ENCODE results near the gene ABCB4. TPM values are rescaled to one million over a fixed set of nuclear protein-coding genes. Genes with fewer than 3 reads are reported as not detected.

ABCB4 gene
- total and polyA plus RNA-seq, 2 of the 8 experiments (the other 6 are each of a cell fraction or from before 2014, with no cell fraction given), result 0.54 to 0.60 TPM

GRCh38 chr7:87369216-87369615, 106.3 kb downstream of the ABCB4 start:
- no peaks in the 10 kb centered on the region for H4K20me1 ChIP-seq (replicated peaks in 1 of 2; ENCODE audit: control insufficient read depth in 1 of 2, insufficient read depth in 2 of 2, low read length in 2 of 2)
- TF ChIP-seq HDAC2 (IDR thresholded peaks at IDR 0.05; ENCODE audit: borderline replicate concordance in 1 of 2, low read depth in 2 of 2, low read length in 2 of 2) (no peak), RXRA (IDR thresholded peaks at IDR 0.05; ENCODE audit: insufficient read depth, low read depth, low read length) (no peak), CHD2 (IDR thresholded peaks at IDR 0.05; ENCODE audit: low read length) (no peak), CBX5 (IDR thresholded peaks at IDR 0.05; ENCODE audit: low read depth, low read length) (no peak), JUND (IDR thresholded peaks at IDR 0.05; ENCODE audit: low read length) (no peak), HDAC6 (IDR thresholded peaks at IDR 0.05; ENCODE audit: low read depth, low read length) (no peak), SIX5 (IDR thresholded peaks at IDR 0.05; ENCODE audit: low read depth, low read length) (no peak)
- H3K23me2 ChIP-seq (ENCODE audit: low read depth, low read length), result no peaks in the 10 kb centered on the region; the same call in 1 of the 2 replicates
- no peaks in the 10 kb centered on the region for H3K27me3 ChIP-seq (replicated peaks in 1 of 4; ENCODE audit: control insufficient read depth in 3 of 4, extremely low read depth in 1 of 4, insufficient read depth in 3 of 4, low read length in 3 of 4)
- no peak overlapping the region for H2BK20ac ChIP-seq (ENCODE audit: low read length)
- no peaks in the 10 kb centered on the region for H3K9me3 ChIP-seq (ENCODE audit: insufficient read depth in 2 of 2, low read depth in 1 of 2, low read length in 1 of 2)
- no peaks in the 10 kb centered on the region; a peak in 1 of 8 replicates for H3K36me3 ChIP-seq (ENCODE audit: control insufficient read depth in 2 of 4, insufficient read depth in 4 of 4, low read length in 3 of 4)
- H2BK15ac ChIP-seq (ENCODE audit: low read length), result no peak overlapping the region
- H2BK5ac ChIP-seq (ENCODE audit: low read depth, low read length), result no peak overlapping the region
- DNase-seq (ENCODE audit: low read depth in 1 of 2, low spot score in 2 of 2) (no peak), FAIRE-seq (no peak)
- H3K9ac ChIP-seq (replicated peaks in 1 of 4; ENCODE audit: extremely low read depth in 1 of 4, low read depth in 3 of 4, low read length in 3 of 4), result no peak overlapping the region
- no peak overlapping the region for H3K4ac ChIP-seq (replicated peaks; ENCODE audit: insufficient read length, low read depth, low read length)
- 95% methylated on average over 4 of the region's 4 CpGs; no CpG with 5 or more reads in 1 of the 2 experiments for WGBS, 2 experiments (ENCODE audit: extremely low coverage in 1 of 2, insufficient coverage in 1 of 2, insufficient read length in 1 of 2, insufficient replicate concordance in 2 of 2, low coverage in 1 of 2, low lambda C conversion rate in 2 of 2, missing lambda C conversion rate in 1 of 2)
- H3K27ac ChIP-seq (ENCODE audit: low read depth, low read length), result no peak overlapping the region
- POLR2A ChIA-PET (ENCODE audit: partially characterized antibody), result interaction anchor here (0.5 kb wide), 1 partner anchor 8 kb away, joined by 3 read pairs; no protein-coding TSS in a partner anchor
- H4K8ac ChIP-seq (ENCODE audit: extremely low read depth, insufficient read depth, low read length), result no peak overlapping the region
- H2BK12ac ChIP-seq (ENCODE audit: low read depth, low read length), result no peak overlapping the region
- no peak overlapping the region for H2AFZ ChIP-seq (ENCODE audit: low read length)
- no peak overlapping the region for H2BK120ac ChIP-seq (replicated peaks; ENCODE audit: low read depth, low read length)
- no peak overlapping the region for H3K4me3 ChIP-seq (ENCODE audit: extremely low read depth in 1 of 4, insufficient read depth in 2 of 4, low read depth in 3 of 4, low read length in 4 of 4)
- no peak overlapping the region for H3K4me2 ChIP-seq (ENCODE audit: insufficient read depth in 1 of 2, low read depth in 2 of 2, low read length in 2 of 2)
- no peak overlapping the region for H3K56ac ChIP-seq (replicated peaks; ENCODE audit: insufficient read length, low read depth, low read length)
- no peaks in the 10 kb centered on the region for H3K4me1 ChIP-seq (replicated peaks in 1 of 4; ENCODE audit: control insufficient read depth in 3 of 4, insufficient read depth in 4 of 4, low read length in 3 of 4)
- H4K5ac ChIP-seq (ENCODE audit: insufficient read length, low read depth, low read length), result no peak overlapping the region
- no peak overlapping the region for H3K23ac ChIP-seq (ENCODE audit: insufficient read length)
- H4K91ac ChIP-seq (replicated peaks; ENCODE audit: insufficient read length, low read length), result no peak overlapping the region
- no peak overlapping the region for H3K14ac ChIP-seq (ENCODE audit: insufficient read length)
- CTCF ChIA-PET (ENCODE audit: partially characterized antibody), result no interaction called here
- no peak overlapping the region for H3K18ac ChIP-seq (ENCODE audit: extremely low read depth, low read length)
- H3K79me2 ChIP-seq (ENCODE audit: control insufficient read depth in 1 of 2, insufficient read depth in 2 of 2, low read length in 2 of 2), result no peaks in the 10 kb centered on the region
- no peaks in the 10 kb centered on the region for H3K79me1 ChIP-seq (ENCODE audit: low read depth, low read length)
- H2AK5ac ChIP-seq (ENCODE audit: low read depth, low read length), result no peak overlapping the region
